ENCODE data around the gene CHRNA9. TPM values are rescaled to one million over a fixed set of nuclear protein-coding genes. Genes with fewer than 3 reads are reported as not detected.

The CHRNA9 gene
- total RNA-seq, 1 donor from 2014 or later: not detected

DNA sequence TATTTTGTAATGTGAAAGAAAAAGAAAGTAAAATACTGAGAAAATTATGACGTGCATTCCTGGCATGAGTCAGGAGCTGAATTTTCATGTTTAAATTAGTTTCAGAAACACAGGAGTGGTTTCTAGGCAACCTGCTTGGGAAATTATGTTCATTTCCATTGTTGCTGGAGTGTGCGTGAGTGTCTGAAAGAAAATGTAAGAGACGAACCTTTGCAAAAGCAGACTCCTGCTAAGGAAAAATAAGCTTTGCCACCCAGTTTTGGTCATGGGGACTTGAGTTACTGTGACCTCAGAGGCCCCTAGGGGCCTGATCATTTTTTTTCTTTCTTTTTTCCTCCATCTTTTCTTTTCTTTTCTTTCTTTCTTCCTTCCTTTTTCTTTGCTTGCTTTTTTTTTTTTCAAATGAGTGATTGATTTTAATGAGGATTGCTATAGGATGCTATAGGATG is 18.8 kb upstream of the CHRNA9 start:
- intact Hi-C loops (cut with DNase I): loop anchor here (10.0 kb wide), 1 partner anchor 262 kb away; the partner anchor contains the start of gene N4BP2
- peaks cover 12% of the 10 kb centered on the region for H3K4me1 ChIP-seq
- no peak for TF ChIP-seq POLR2AphosphoS5 (IDR thresholded peaks at IDR 0.05; ENCODE audit: insufficient read depth in 1 of 2, low read depth in 1 of 2)
- TF ChIP-seq POLR2A (IDR thresholded peaks at IDR 0.05): no peak
- TF ChIP-seq, protein P1, sequence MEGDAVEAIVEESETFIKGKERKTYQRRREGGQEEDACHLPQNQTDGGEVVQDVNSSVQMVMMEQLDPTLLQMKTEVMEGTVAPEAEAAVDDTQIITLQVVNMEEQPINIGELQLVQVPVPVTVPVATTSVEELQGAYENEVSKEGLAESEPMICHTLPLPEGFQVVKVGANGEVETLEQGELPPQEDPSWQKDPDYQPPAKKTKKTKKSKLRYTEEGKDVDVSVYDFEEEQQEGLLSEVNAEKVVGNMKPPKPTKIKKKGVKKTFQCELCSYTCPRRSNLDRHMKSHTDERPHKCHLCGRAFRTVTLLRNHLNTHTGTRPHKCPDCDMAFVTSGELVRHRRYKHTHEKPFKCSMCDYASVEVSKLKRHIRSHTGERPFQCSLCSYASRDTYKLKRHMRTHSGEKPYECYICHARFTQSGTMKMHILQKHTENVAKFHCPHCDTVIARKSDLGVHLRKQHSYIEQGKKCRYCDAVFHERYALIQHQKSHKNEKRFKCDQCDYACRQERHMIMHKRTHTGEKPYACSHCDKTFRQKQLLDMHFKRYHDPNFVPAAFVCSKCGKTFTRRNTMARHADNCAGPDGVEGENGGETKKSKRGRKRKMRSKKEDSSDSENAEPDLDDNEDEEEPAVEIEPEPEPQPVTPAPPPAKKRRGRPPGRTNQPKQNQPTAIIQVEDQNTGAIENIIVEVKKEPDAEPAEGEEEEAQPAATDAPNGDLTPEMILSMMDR (IDR thresholded peaks at IDR 0.05): no peak
- H3K4me3 ChIP-seq: peak overlapping the region in 1 of 2 donors; percentile 25
- peak overlapping the region; percentile 85 for H3K27ac ChIP-seq
- no peak for DNase-seq (ENCODE audit: extremely low spot score in 2 of 2)
- no peaks in the 10 kb centered on the region for H3K36me3 ChIP-seq
- H3K9me3 ChIP-seq: no peaks in the 10 kb centered on the region
- no peaks in the 10 kb centered on the region for H3K27me3 ChIP-seq

DNA sequence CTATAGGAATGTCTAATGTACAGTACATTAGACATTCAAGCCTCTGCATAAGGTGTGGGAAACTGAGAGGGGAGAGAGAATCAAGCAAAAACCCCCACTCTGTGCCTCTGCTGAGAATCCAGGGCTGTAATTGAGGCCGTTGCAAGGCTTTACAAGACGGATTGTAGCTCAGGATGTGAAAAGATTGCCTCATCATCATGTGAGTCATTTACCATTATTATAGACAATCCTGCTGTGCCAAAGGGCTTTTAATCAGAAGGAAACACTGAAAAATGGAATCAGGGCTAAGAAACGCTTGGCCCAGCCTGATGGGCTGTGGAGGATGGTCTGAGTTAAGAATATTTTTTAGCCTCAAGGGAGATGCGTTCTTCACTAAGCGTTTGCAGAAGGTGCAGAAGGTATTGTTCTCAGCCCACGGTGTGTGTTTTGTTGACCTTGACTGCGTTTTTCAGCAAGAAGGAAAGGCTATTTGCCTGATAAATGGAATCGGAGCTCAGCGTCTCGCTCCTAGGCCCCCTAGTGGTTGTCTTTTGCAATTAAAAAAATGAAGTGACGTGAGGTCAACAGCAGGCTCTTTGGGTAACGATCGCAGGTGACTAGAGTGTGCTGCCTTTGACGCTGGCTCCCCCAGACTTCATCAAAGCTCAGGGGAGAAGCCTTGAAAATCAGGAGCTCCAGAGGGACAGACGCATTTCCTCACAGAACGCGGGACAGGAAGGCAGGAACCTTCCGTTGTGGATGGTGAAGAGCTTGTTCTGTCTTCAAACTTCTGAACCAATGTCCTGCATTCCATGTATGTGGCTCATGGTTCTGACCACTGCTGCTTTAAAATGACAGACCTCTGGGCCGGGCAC is 18.1 kb upstream of the CHRNA9 start:
- H3K36me3 ChIP-seq: no peaks in the 10 kb centered on the region
- intact Hi-C loops (cut with DNase I): loop anchor here (10.0 kb wide), 1 partner anchor 262 kb away; the partner anchor contains the start of gene N4BP2
- H3K4me1 ChIP-seq: peaks cover 19% of the 10 kb centered on the region
- no peak for DNase-seq (ENCODE audit: extremely low spot score in 2 of 2)
- no peaks in the 10 kb centered on the region for H3K27me3 ChIP-seq
- H3K9me3 ChIP-seq: no peaks in the 10 kb centered on the region
- TF ChIP-seq, protein P1 (IDR thresholded peaks at IDR 0.05): peak; percentile 55 to 78 (median 74)
- TF ChIP-seq POLR2AphosphoS5 (IDR thresholded peaks at IDR 0.05; ENCODE audit: insufficient read depth in 1 of 2, low read depth in 1 of 2) (peak; percentile 51 to 87), POLR2A (IDR thresholded peaks at IDR 0.05) (no peak)
- peak overlapping the region; percentile 25 to 39 for H3K4me3 ChIP-seq
- H3K27ac ChIP-seq: peak overlapping the region; percentile 85

DNA sequence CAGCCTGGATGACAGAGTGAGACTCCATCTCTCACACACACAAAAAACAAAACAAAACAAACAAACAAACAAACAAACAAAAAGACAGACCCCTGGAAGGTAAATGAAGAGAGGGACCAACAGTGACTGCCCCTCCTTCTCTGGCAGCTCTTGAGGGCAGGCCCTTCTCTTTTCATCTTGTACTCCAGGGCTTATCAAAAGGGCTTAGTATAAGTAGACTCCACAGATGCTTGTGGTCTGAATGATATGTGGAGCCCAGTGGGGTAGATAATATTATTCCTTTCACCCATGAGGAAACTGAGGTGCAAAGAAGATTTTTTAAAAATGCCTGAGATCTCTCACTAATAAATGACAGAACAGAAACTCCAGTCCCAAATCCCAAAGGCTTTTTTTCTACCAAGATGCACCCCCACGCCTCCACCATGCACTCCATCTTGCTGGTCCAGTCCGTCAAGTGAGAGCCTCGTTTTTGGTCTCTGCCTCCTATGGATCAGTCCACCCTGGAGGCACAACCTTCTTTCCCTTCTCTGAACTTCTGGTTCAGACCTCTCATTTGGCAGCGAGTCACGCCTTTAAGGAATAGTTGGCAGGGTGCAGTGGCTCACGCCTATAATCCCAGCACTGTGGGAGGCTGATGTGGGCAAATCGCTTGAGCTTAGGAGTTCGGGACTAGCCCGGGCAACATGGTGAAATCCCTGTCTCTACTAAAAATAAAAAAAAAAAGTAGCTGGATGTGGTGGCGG is 17.0 kb upstream of the CHRNA9 start:
- Histone ChIP-seq H3K27ac (no peak overlapping the region), H3K9me3 (no peaks in the 10 kb centered on the region), H3K36me3 (no peaks in the 10 kb centered on the region), H3K4me3 (no peak overlapping the region), H3K27me3 (no peaks in the 10 kb centered on the region), H3K4me1 (peaks cover 28% of the 10 kb centered on the region)
- intact Hi-C loops (cut with DNase I): loop anchor here (10.0 kb wide), 1 partner anchor 263 kb away; the partner anchor contains the start of gene N4BP2
- DNase-seq (ENCODE audit: extremely low spot score in 2 of 2): no peak
- TF ChIP-seq, protein P1 (IDR thresholded peaks at IDR 0.05): no peak
- TF ChIP-seq POLR2A (IDR thresholded peaks at IDR 0.05): no peak
- TF ChIP-seq POLR2AphosphoS5 (IDR thresholded peaks at IDR 0.05; ENCODE audit: insufficient read depth in 1 of 2, low read depth in 1 of 2): no peak

DNA sequence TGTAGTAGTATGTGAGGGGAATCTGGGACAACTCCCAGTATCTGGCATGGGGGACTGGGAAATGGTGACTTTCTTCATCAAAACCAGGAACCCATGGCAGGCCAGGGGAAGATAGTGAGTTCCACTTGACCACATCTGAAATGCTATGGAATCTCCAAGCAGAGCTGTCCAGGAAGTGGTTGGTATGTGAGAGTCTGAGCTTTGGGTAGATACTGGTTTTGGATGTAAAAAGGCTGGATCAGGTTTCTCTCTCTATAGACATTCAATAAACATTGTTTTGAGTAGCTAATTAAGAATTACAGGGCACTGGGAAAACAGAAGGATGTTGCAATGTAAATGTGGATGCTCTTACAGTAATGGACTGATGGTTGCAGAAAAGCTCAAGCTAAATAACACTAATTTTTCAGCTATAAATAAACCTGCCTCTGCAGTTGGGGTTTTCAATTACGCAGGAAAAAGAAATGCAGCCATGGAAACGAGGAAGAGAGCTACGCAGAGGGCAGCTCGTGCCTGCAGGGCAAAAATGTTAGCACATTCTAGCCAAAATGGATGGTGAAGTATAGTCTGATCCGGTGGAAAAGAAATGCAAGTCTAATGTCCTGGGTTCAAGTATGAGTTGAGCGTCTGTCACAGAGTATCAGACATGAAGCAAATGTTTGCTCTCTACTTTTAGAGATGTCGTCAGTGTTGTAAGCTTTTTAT is 13.4 kb upstream of the CHRNA9 start:
- Histone ChIP-seq H3K36me3 (no peaks in the 10 kb centered on the region), H3K4me1 (peaks cover 24% of the 10 kb centered on the region), H3K9me3 (no peaks in the 10 kb centered on the region), H3K27me3 (no peaks in the 10 kb centered on the region), H3K27ac (peak overlapping the region; percentile 78), H3K4me3 (no peak overlapping the region)
- TF ChIP-seq, protein P1 (IDR thresholded peaks at IDR 0.05): no peak
- TF ChIP-seq POLR2AphosphoS5 (IDR thresholded peaks at IDR 0.05; ENCODE audit: insufficient read depth in 1 of 2, low read depth in 1 of 2) (no peak), POLR2A (IDR thresholded peaks at IDR 0.05) (no peak)
- intact Hi-C loops (cut with DNase I): no loop called here
- DNase-seq (ENCODE audit: extremely low spot score in 2 of 2): no peak

Measured in vagina (tissue), 2 donors.